Kidney epithelial cell (primary cell): ENCODE data around the gene CTTNBP2. TPM values are rescaled to one million over a fixed set of nuclear protein-coding genes. Genes with fewer than 3 reads are reported as not detected.

ENCODE experiments used
- DNase-seq: peaks from one replicate; pipeline ENCODE4 v3.0.0-alpha.2; 2010; ENCODE audit warnings: low read depth
- H3K27me3 ChIP-seq: 2 replicates; pipeline ENCODE4 v1.6.0; 2011; ENCODE audit warnings: low read length; ENCODE audit not compliant: control insufficient read depth, insufficient read depth
- H3K36me3 ChIP-seq: 2 replicates; pipeline ENCODE4 v1.5.1; 2011; ENCODE audit warnings: low read length; ENCODE audit not compliant: control insufficient read depth, insufficient read depth
- H3K4me3 ChIP-seq: 2 replicates; pipeline ENCODE4 v1.5.1; 2011; ENCODE audit warnings: low read depth, mild to moderate bottlenecking, control low read depth, low read length
- CTCF ChIP-seq: IDR thresholded peaks from 2 replicates; pipeline ENCODE4 v1.5.1; 2011; ENCODE audit warnings: mild to moderate bottlenecking, moderate library complexity, low read length, control low read depth, inconsistent platforms; ENCODE audit not compliant: insufficient read depth, poor library complexity, severe bottlenecking
- total RNA-seq: library from RNA; depleted of rRNA; stranded (reverse); fragments of >200 nt; gene quantifications from 2 replicates; pipeline ENCODE4 v1.2.3, GENCODE V29; 2015

CTTNBP2 gene
- total RNA-seq, 1 donor from 2014 or later: 5.3 TPM

GRCh38 chr7:117673367-117673766, 199.9 kb downstream of the CTTNBP2 start:
- no peak for TF ChIP-seq CTCF
- DNase-seq: no peak
- H3K27me3 ChIP-seq: no peaks in the 10 kb centered on the region
- no peak overlapping the region for H3K4me3 ChIP-seq
- H3K36me3 ChIP-seq: no peaks in the 10 kb centered on the region

GRCh38 chr7:117672453-117672852, 200.8 kb downstream of the CTTNBP2 start:
- TF ChIP-seq CTCF: no peak
- DNase-seq: no peak
- Histone ChIP-seq H3K27me3 (no peaks in the 10 kb centered on the region), H3K4me3 (no peak overlapping the region), H3K36me3 (no peaks in the 10 kb centered on the region)

GRCh38 chr7:117669818-117670217, 203.4 kb downstream of the CTTNBP2 start:
- DNase-seq: no peak
- Histone ChIP-seq H3K36me3 (no peaks in the 10 kb centered on the region), H3K4me3 (no peak overlapping the region), H3K27me3 (no peaks in the 10 kb centered on the region)
- TF ChIP-seq CTCF: no peak

- Histone ChIP-seq H3K36me3 (no peaks in the 10 kb centered on the region), H3K27me3 (no peaks in the 10 kb centered on the region), H3K4me3 (no peak overlapping the region)
- no peak for DNase-seq
- no peak for TF ChIP-seq CTCF
Measured at GRCh38 chr7:117667456-117667855, 205.8 kb downstream of the CTTNBP2 start.

- H3K4me3 ChIP-seq: no peak overlapping the region
- H3K36me3 ChIP-seq: no peaks in the 10 kb centered on the region
- no peaks in the 10 kb centered on the region for H3K27me3 ChIP-seq
- DNase-seq: no peak
- no peak for TF ChIP-seq CTCF
Measured at GRCh38 chr7:117666689-117667088, 206.6 kb downstream of the CTTNBP2 start.

GRCh38 chr7:117666031-117666430, 207.2 kb downstream of the CTTNBP2 start:
- TF ChIP-seq CTCF: no peak
- Histone ChIP-seq H3K27me3 (no peaks in the 10 kb centered on the region), H3K4me3 (no peak overlapping the region), H3K36me3 (no peaks in the 10 kb centered on the region)
- DNase-seq: peak; percentile 62
